Left colon (tissue), 2 donors: ENCODE measurements around the gene DUSP6. TPM values are rescaled to one million over a fixed set of nuclear protein-coding genes. Genes with fewer than 3 reads are reported as not detected.

Source experiments
- ATAC-seq: fragments of 200-7000 bp; cut with Tn5 transposase; one replicate; pipeline ENCODE4 v1.9.1; 2020; ENCODE audit warnings: mild to moderate bottlenecking, moderate library complexity
- DNase-seq, 2 donors: peaks; one replicate each; pipeline ENCODE4 v3.0.0-alpha.2; 2020
- intact Hi-C, 2 donors: fragments of 100-400 bp; cut with DNase I in 1 of 2; cut with micrococcal nuclease in 1 of 2; formaldehyde crosslinking; loops; one replicate each; pipeline versions ENCODE4 v1.11.2 to v1.14.0; 2022; cut with DNase I, micrococcal nuclease
- total RNA-seq, 2 donors: library from RNA; stranded (reverse); fragmentation: NEBNext Ultra II Directional; extraction: Animal tissue kit (Norgen Biotek cat#: 25700); gene quantifications; one replicate each; pipeline ENCODE4 v1.2.1, GENCODE V29; 2021
- donor health status: DM: no; HTN: no; CAD: no.
- donor health status: DM: yes; HTN: yes; CAD: no.

Gene DUSP6
- total RNA-seq, 2 donors from 2014 or later = 58.8 to 82.3 TPM

DNA sequence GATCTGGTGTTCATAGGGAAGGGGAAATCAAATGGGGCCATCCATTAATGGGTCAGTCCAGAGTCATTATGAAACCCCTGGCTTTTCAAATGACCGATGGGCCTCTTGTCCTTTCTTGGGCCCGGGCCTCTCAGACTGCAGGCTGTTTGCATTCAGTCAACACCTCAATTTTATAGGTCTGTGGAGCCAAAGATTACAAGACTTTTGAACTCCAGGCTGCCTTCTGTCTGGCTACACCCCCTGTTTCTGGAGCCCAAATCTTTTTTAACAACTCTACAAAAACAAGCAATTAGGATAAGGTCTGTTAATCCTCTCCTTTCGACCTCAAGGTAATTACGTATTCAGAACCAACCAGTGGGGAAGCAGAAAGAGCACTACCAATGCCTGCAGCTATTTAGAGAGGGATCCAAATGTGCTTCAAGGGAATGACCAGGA is 35.6 kb downstream of the DUSP6 start:
- no peak for DNase-seq
- peak; percentile 69 for ATAC-seq
- intact Hi-C loops = no loop called here

DNA sequence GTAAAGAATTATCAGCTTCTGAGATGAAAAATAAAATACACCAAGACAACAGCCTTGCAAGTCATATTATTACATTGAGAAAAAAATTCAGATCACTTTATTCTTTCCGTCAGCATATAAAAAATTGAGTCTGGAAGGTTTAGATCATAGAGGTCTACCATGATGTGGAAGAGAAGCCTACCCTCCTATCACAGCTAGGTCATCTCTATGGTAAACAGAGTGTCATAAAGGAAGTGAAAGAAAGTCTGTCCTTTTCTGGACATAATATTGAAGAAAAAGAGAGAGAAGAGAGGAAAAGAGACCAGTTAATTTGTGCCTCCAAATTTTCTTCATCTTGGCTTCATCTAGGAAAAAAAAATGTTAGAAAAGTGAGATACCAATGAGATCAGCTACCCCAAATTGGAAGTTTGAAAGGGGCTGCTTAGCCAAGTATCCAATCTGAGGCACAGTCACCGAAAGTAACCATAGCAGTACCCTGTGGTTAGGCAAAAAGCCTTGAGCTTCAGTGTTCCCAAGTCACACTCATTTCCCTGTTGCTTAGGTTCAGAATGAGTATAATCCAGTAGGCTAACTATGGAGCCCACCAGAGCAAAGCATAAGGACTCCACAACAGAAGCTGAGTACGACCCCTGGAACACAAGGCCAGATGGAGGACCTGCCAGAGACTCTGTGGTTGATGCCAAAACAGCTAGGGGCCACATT is 38.1 kb downstream of the DUSP6 start:
- ATAC-seq (no peak), DNase-seq (no peak)
- intact Hi-C loops = no loop called here

DNA sequence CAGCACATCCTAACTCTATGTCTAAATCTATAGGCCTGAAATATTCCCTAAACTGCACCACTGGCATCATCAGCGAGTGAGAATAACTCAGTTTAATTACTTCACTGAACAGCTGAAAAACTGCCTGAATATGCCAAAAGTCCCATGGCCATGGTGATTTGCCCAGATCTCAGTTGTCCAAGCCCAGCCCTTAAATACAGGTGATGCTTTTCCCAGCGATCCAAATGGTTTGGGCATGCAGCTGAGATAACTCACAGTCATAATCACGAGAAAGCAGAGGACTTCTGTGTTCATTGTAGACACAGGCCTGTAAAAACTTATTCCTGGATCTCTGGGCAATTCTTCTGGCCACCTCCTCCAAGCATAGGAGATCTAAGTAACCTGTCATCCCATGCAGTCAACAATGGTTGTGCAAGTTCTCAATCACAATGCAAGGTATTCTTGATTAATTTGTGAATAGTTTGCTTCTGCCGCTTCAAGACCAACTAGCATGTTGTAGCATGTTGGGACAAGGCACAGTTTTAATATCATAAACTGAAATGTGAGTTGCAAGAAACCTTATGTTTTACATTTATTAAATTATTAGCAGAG is 40.5 kb downstream of the DUSP6 start:
- intact Hi-C loops = no loop called here
- ATAC-seq (no peak), DNase-seq (no peak)

DNA sequence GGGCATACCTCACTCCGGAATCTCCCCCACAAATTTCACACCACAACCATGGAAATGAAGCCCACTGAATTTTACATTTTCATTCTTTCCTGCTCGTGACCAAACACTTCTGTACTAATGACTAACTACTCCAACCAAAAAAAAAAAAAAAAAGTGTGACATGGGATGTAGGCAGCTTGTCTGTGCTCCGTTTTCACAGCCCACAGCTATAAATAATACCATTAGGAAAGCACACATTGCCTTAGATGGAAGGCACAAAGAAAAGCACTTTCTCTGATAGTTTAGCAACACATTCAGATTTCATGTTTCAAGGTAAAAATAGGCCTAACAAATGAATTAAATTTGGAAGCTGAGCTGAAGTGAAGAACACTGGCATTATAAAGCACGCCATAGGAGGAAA is 42.5 kb downstream of the DUSP6 start:
- intact Hi-C loops = no loop called here
- ATAC-seq (no peak), DNase-seq (no peak)

DNA sequence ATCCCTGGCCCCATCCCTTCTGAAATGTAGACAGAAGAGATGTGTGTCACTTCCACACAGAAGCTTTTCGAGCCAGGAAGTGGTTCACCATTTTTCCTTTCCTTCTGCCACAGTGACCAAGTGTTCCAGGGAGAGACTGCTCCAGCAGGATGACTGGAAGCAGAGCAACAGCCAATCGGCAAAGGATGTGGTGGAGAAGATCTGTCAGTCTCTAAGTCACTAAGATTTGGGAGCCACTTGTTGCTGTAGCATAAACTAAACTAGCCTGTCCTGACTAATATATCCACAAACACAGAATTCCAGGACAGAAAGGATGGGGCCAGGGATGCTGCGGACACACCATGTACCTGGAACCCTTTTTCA is 42.9 kb downstream of the DUSP6 start:
- intact Hi-C loops = no loop called here
- DNase-seq (no peak), ATAC-seq (no peak)

DNA sequence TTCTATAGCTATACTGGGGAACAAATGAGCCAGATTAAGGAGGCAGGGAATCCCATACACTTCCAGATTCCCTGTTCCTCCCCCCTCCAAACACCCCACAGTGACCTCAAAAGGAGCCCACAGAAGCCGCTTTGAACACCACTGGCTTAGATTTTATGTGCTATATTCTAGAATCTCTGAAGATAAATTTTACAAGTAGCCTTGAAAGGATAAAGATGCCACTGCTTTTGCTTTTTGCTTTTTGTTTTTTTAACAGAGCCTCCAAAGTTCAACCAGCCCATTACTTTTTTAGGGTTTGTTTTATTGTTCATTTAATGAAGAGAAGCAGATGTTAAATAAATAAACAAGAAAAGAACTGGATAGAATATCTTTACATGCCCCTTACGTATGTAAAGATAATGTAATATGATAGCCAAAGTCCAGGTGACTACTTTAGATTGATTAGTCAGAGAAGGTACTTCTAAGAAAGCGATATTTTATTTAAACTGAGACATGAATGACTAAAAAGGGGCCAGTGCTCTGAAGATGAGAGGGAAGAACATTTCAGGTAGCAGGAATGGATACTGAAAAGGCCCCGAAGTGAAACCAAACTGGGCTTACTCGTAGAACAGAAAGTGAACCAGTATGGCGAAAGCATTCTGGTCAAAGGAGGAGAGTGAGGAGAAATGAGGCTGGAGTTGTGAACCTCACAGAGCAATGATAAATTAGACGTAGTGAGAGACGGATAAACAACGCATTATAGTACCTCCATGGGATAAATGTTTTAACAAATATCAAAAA is 44.6 kb downstream of the DUSP6 start:
- no peak for DNase-seq
- ATAC-seq = no peak
- intact Hi-C loops = no loop called here

DNA sequence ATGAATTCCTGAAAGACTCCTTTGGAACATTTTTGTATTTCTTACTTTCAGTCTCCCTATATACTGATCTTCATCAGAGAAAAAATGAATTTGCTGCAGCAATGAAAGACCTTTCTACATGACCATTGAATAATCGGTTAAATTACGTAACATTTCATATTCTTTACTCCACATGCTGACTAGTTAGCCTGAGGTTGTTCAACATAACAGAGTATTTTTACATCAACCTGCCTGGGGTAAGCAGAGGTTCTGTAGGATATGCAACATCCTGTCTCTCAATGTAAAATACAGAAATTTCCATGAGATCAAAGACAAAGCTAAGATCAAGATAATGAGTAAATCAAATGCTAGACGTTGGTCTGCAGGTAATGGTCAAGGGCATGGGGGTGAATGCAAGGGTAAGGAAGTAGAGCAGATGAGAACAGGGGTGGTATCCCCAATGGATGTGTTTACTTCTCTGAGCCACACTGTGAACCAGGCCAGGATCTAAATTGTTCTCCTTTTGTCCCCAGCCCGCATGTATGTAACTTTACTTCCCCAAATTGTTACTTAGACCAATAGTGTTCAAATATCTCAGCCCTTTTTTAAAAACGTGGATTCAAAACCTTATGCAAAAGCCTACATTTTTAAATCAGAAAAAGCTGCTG is 45.4 kb downstream of the DUSP6 start:
- ATAC-seq (no peak), DNase-seq (no peak)
- intact Hi-C loops = no loop called here

DNA sequence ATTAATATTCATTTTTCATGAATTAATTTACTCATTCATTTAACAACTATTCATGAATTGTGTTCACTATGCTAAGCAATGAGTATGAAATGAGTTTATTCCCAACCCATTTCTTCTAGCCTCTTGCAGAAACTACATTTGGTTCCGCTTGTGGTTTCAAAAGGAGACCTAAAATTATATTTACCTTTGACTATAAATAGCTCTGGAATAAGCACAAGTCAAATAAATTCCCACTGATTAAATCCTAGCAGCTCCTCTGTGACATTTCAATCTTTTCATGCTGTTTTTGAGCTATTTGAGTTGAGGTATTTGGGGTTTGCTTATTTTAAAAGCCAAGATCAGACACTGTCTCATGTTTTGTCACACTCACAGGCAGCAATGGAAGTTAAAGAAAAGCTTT is 46.9 kb downstream of the DUSP6 start:
- intact Hi-C loops = no loop called here
- ATAC-seq (no peak), DNase-seq (no peak)

DNA sequence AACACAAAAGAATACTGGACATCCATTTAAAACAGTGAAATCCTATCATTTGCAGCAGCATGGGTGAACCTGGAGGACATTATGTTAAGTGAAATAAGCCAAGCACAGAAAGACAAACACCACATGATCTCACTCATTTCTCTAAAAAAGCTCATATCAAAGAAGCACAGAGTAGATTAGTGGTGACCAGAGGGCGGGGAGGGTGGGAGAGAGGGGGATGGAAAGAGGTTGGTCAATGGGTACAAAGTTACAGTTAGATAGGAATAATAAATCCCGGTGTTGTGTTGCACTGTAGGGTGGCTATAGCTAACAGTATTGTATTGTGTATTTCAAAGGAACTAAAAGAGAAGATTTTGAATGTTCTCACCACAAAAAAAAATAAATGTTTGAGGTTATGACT is 52.4 kb downstream of the DUSP6 start:
- intact Hi-C loops = no loop called here
- DNase-seq (no peak), ATAC-seq (no peak)

DNA sequence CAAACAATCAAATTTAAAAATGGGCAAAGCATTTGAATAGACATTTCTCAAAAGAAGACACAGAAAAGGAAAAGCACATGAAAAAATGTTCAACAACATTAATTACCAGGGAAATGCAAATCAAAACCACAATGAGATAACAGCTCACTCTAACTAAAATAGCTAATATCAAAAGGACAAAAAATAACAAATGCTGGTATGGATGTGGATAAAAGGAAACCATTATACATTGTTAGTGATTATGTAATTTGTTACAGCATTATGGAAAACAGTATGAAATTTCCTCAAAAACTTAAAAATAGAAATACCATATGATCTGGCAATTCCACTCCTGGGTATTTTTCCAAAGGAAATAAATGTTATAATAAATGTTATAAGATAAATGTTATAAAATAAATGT is 52.9 kb downstream of the DUSP6 start:
- intact Hi-C loops = no loop called here
- ATAC-seq (no peak), DNase-seq (no peak)

Other genes starting within 250 kb of the DUSP6 start
- gene GALNT4, start 172.3 kb upstream of the DUSP6 start, total RNA-seq = 10 to 100 TPM; 47.4 to 57.1 TPM
- 10 to 100 TPM; 26.6 to 27.0 TPM for gene POC1B, start 173.5 kb upstream of the DUSP6 start, total RNA-seq